Stimulated activated naive CD8-positive, alpha-beta T cell treated with anti-CD3 and anti-CD28 coated beads, Interleukin-15, Interleukin-2, amounts not matched to agents 100 ng/mL and 50 ng/mL, for 24 hours (primary cell): Measurements from ENCODE around the gene SIRPD.
A peak's percentile ranks its signal among the peaks of the same experiment; 100 is the strongest.

Experiments
- H3K27ac Mint-ChIP-seq: one replicate; pipeline ENCODE4 v1.8.0; 2021; ENCODE audit warnings: mild to moderate bottlenecking, mixed read lengths
- H3K27me3 Mint-ChIP-seq: one replicate; pipeline ENCODE4 v1.8.0; 2021; ENCODE audit warnings: mixed read lengths
- H3K36me3 Mint-ChIP-seq: one replicate; pipeline ENCODE4 v1.8.0; 2021; ENCODE audit warnings: low read depth, mixed read lengths
- H3K4me1 Mint-ChIP-seq: one replicate; pipeline ENCODE4 v1.8.0; 2021; ENCODE audit warnings: low read depth, mixed read lengths
- H3K4me3 Mint-ChIP-seq: one replicate; pipeline ENCODE4 v1.8.0; 2021; ENCODE audit warnings: mild to moderate bottlenecking, mixed read lengths
- H3K9me3 Mint-ChIP-seq: one replicate; pipeline ENCODE4 v1.8.0; 2021; ENCODE audit warnings: mixed read lengths

Gene SIRPD

GRCh38 chr20:1565461-1565860 lies 8.0 kb upstream of the SIRPD start:
- peaks cover 12% of the 10 kb centered on the region for H3K9me3 Mint-ChIP-seq
- H3K27ac Mint-ChIP-seq, result no peak overlapping the region
- no peaks in the 10 kb centered on the region for H3K27me3 Mint-ChIP-seq
- peaks cover 24% of the 10 kb centered on the region for H3K4me1 Mint-ChIP-seq
- no peak overlapping the region for H3K4me3 Mint-ChIP-seq
- H3K36me3 Mint-ChIP-seq, result peaks cover 30% of the 10 kb centered on the region

GRCh38 chr20:1563598-1563997 lies 6.1 kb upstream of the SIRPD start:
- H3K27me3 Mint-ChIP-seq, result no peaks in the 10 kb centered on the region
- no peak overlapping the region for H3K4me3 Mint-ChIP-seq
- no peak overlapping the region for H3K27ac Mint-ChIP-seq

DNA sequence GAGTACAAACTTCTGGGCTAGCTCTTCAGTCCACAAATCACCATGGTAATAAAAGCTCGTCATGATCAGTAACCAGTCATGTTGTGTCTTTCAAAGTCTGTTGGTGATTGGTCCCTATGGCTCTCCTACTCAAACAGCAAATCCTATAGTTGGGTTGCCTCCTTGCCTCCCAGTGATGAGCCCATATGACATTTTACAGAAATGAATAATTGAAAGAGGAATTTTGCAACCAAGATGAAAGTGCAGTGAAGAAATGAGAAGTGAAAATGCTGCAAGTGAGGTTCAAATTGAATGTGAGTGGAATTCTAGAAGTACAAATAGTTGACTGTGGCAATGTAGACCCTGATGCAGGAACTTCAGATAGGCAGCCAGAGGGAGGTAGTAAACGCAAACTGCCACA lies 5.1 kb upstream of the SIRPD start:
- Mint-ChIP-seq H3K4me3 (no peak overlapping the region), H3K36me3 (peaks cover 28% of the 10 kb centered on the region), H3K27me3 (no peaks in the 10 kb centered on the region), H3K9me3 (peaks cover 12% of the 10 kb centered on the region), H3K4me1 (peaks cover 19% of the 10 kb centered on the region), H3K27ac (no peak overlapping the region)

More at GRCh38 chr20:1563598-1563997, 6.1 kb upstream of the SIRPD start:
- Mint-ChIP-seq H3K36me3 (peaks cover 30% of the 10 kb centered on the region), H3K4me1 (peaks cover 24% of the 10 kb centered on the region), H3K9me3 (peaks cover 12% of the 10 kb centered on the region)

DNA sequence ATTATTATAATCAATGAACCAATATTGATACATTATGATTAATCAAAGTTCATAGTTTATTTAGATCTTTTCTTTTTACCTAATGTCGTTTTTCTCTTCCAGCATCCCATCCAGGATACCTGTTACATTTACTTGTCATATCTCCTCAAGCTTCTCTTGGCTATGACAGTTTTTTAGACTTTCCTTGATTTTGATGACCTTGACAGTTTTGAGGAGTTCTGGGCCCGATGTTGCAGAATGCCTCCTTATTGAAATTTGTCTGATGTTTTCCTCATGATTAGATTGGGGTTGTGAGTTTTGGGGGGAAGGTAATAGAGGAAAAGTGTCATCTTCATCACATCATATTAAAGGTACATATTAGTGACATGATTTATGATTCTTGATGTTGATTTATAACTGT lies 3.8 kb upstream of the SIRPD start:
- no peak overlapping the region for H3K27ac Mint-ChIP-seq

DNA sequence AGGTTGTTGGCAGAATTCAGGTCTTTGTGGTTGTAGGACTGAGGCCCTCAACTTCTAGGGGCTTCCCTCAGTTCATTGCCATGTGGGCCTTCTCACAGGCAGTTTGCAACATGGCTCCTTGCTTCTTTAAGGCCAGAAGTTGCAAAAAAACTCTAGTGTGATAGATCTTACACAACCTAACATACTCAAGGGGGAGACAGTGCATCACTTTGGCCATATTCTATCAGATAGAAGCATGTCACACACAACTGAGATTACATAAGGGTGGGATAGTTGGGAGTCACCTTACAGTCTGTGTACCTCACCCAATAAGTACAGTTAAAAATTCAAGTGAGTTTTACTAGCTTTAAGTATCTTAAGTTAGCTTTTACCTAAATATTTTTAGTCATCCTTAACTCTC lies 1.6 kb downstream of the SIRPD start:
- H3K4me3 Mint-ChIP-seq, result no peak overlapping the region
- H3K4me1 Mint-ChIP-seq, result peaks cover 8% of the 10 kb centered on the region
- no peaks in the 10 kb centered on the region for H3K27me3 Mint-ChIP-seq
- peaks cover 6% of the 10 kb centered on the region for H3K9me3 Mint-ChIP-seq
- no peaks in the 10 kb centered on the region for H3K36me3 Mint-ChIP-seq
- no peak overlapping the region for H3K27ac Mint-ChIP-seq

More for the DNA sequence above, 3.8 kb upstream of the SIRPD start:
- Mint-ChIP-seq H3K9me3 (peaks cover 12% of the 10 kb centered on the region), H3K4me1 (peaks cover 20% of the 10 kb centered on the region), H3K27me3 (no peaks in the 10 kb centered on the region), H3K4me3 (no peak overlapping the region), H3K36me3 (peaks cover 25% of the 10 kb centered on the region)

GRCh38 chr20:1539816-1540419 lies 17.6 kb downstream of the SIRPD start:
- Mint-ChIP-seq H3K4me3 (no peak overlapping the region), H3K9me3 (peaks cover 9% of the 10 kb centered on the region), H3K36me3 (peaks cover under 1% of the 10 kb centered on the region), H3K4me1 (peaks cover 19% of the 10 kb centered on the region), H3K27ac (no peak overlapping the region), H3K27me3 (no peaks in the 10 kb centered on the region)

DNA sequence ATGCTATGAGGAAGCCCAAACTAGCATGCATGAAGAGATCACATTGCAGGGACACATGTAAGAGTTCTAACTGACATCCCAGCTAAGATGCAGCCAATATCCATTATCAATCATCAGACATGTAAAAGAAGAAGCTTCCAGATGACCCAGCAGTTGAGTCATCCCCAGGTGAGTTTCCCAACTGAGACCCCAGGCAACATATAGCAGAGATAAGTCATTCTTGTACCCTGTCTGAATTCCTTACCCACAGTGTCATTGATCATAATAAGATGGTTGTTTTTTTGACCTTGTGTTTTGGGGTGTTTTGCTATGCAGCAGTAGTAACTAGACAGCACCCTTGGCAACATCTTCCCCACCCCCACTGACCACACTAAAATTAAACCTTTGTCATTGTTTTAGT lies 18.9 kb downstream of the SIRPD start:
- Mint-ChIP-seq H3K4me3 (no peak overlapping the region), H3K36me3 (no peaks in the 10 kb centered on the region), H3K9me3 (peaks cover 9% of the 10 kb centered on the region), H3K27ac (no peak overlapping the region), H3K4me1 (peaks cover 19% of the 10 kb centered on the region), H3K27me3 (no peaks in the 10 kb centered on the region)

GRCh38 chr20:1537731-1538058 lies 19.8 kb downstream of the SIRPD start:
- no peaks in the 10 kb centered on the region for H3K27me3 Mint-ChIP-seq
- no peak overlapping the region for H3K4me3 Mint-ChIP-seq
- no peaks in the 10 kb centered on the region for H3K36me3 Mint-ChIP-seq
- peaks cover 9% of the 10 kb centered on the region for H3K9me3 Mint-ChIP-seq
- peaks cover 19% of the 10 kb centered on the region for H3K4me1 Mint-ChIP-seq
- H3K27ac Mint-ChIP-seq, result no peak overlapping the region

DNA sequence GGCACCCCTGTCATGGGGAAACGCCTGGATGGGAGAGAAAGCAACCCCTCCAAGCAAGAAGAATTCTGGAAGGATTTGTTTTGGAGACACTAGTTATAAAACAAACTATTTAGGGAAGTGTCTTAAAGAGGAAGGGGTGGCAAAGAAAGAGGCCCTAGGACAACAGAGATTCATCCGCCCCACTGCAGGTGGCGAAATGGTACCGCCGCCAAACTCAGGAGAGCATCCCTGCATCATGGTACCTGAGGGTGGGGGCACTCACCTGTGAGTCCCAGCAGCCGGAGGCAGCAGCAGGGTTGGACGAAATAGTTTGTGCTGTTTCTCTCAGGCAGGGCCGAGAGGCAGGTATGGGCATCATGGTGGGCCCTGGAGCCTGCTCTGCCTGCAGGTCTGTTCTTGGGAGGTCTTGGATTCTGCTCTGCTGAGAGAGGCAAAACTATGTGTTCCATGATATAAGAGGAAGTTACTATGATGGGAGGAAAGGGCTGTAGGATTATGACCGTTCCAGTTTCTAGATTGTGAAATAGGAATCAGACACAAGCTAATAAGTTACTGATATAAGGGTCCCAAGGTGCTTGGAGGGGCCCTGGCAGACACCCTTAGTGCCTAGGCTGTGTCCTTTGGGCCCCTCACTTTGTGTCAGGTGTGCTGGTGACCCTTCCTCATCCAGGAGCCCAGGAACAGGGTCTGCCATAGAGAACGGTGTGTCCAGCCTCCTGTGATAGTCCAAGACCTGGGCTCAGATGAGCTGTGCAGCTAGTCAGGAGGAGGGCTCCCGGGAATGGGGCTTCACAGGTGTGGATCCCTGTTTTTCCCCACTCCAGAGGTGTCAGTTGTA lies 20.4 kb downstream of the SIRPD start:
- peaks cover 9% of the 10 kb centered on the region for H3K9me3 Mint-ChIP-seq
- H3K4me1 Mint-ChIP-seq, result peaks cover 19% of the 10 kb centered on the region
- H3K27me3 Mint-ChIP-seq, result no peaks in the 10 kb centered on the region

GRCh38 chr20:1535420-1536175 lies 21.9 kb downstream of the SIRPD start:
- H3K9me3 Mint-ChIP-seq, result peaks cover 4% of the 10 kb centered on the region
- no peak overlapping the region for H3K4me3 Mint-ChIP-seq
- H3K4me1 Mint-ChIP-seq, result peaks cover 22% of the 10 kb centered on the region
- no peaks in the 10 kb centered on the region for H3K36me3 Mint-ChIP-seq
- H3K27ac Mint-ChIP-seq, result peak overlapping the region; percentile 8
- H3K27me3 Mint-ChIP-seq, result no peaks in the 10 kb centered on the region

More for the DNA sequence above, 20.4 kb downstream of the SIRPD start:
- Mint-ChIP-seq H3K36me3 (no peaks in the 10 kb centered on the region), H3K4me3 (no peak overlapping the region), H3K27ac (no peak overlapping the region)

DNA sequence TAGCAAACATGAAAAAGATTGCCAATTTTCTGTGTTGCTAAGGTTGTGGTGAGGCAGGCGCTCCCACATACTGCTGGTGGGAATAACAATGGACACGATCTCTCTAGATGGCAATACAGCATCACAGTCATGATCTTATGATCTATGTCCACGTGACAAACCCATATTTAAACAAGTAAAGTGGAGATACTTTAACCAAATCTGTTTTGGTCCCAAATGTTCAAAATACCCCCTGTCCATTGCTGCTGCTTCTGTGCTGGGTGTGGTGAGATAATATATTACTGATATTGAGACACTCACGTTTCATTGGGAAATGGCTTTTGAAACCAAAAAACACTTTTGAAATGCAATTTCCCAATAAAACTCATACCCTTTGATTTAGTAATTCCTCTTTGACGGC lies 23.0 kb downstream of the SIRPD start:
- H3K9me3 Mint-ChIP-seq, result no peaks in the 10 kb centered on the region
- H3K4me1 Mint-ChIP-seq, result peaks cover 22% of the 10 kb centered on the region
- H3K27me3 Mint-ChIP-seq, result no peaks in the 10 kb centered on the region
- H3K27ac Mint-ChIP-seq, result no peak overlapping the region
- H3K36me3 Mint-ChIP-seq, result no peaks in the 10 kb centered on the region
- H3K4me3 Mint-ChIP-seq, result no peak overlapping the region

DNA sequence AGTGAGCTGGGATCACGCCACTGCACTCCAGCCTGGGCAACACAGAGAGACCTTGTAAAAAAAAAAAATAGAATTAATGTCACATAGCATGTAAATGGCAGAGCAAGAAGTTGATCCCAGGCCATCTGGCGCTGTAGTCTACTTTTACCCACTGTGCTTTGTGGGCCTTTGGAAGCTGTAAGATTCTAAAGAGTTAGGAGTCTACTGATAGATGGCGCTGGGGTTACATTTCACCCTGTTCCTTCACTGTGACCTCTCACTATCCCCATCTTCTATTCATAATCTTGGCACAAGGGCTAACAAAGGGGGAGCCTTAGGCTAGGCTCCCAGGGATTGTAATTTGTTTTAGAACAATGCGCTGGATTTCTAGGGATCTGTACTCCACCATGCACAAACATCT lies 24.4 kb downstream of the SIRPD start:
- no peaks in the 10 kb centered on the region for H3K36me3 Mint-ChIP-seq
- no peaks in the 10 kb centered on the region for H3K27me3 Mint-ChIP-seq
- H3K4me3 Mint-ChIP-seq, result no peak overlapping the region
- H3K27ac Mint-ChIP-seq, result no peak overlapping the region
- peaks cover 7% of the 10 kb centered on the region for H3K9me3 Mint-ChIP-seq
- H3K4me1 Mint-ChIP-seq, result peaks cover 15% of the 10 kb centered on the region

GRCh38 chr20:1528811-1529210 lies 28.7 kb downstream of the SIRPD start:
- H3K4me1 Mint-ChIP-seq, result peaks cover 6% of the 10 kb centered on the region
- no peaks in the 10 kb centered on the region for H3K27me3 Mint-ChIP-seq
- peaks cover 8% of the 10 kb centered on the region for H3K9me3 Mint-ChIP-seq
- H3K36me3 Mint-ChIP-seq, result no peaks in the 10 kb centered on the region
- no peak overlapping the region for H3K27ac Mint-ChIP-seq
- H3K4me3 Mint-ChIP-seq, result no peak overlapping the region

DNA sequence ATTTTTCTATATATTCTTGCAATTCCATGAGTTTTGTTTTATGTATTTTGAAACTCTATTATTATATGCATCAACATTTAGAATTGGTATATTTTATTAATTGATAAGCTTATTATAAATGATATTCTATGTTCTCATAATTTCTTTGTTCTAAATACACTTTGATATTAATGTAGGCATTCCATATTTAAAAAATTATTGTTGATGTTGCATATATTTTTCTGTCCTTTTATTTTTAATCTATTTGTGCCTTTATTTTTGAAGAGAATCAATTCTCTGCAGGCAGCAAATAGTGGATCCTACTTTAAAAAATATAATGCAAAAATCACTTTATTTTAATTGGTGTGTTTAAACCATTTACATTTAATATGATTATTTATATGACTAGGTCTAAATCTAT lies 29.6 kb downstream of the SIRPD start:
- no peak overlapping the region for H3K4me3 Mint-ChIP-seq
- no peak overlapping the region for H3K27ac Mint-ChIP-seq
- H3K27me3 Mint-ChIP-seq, result no peaks in the 10 kb centered on the region
- H3K4me1 Mint-ChIP-seq, result peaks cover 6% of the 10 kb centered on the region
- H3K36me3 Mint-ChIP-seq, result no peaks in the 10 kb centered on the region
- H3K9me3 Mint-ChIP-seq, result peaks cover 8% of the 10 kb centered on the region

- H3K4me3 Mint-ChIP-seq, result no peak overlapping the region
- H3K9me3 Mint-ChIP-seq, result peaks cover 8% of the 10 kb centered on the region
- H3K27me3 Mint-ChIP-seq, result no peaks in the 10 kb centered on the region
- no peaks in the 10 kb centered on the region for H3K36me3 Mint-ChIP-seq
- no peak overlapping the region for H3K27ac Mint-ChIP-seq
- peaks cover 6% of the 10 kb centered on the region for H3K4me1 Mint-ChIP-seq
Observed at GRCh38 chr20:1526896-1527295, 30.6 kb downstream of the SIRPD start.
